Measurements from ENCODE around the gene EEF2KMT. TPM values are rescaled to one million over a fixed set of nuclear protein-coding genes. Genes with fewer than 3 reads are reported as not detected.
"Not testable (repeated sequence)": the region's sequence is repeated elsewhere in the genome, so short reads cannot be mapped to it uniquely, and the experiment has no call there.

Gene EEF2KMT
- total RNA-seq, 8 experiments from 2014 or later, result 6.7 to 29.8 (median 14.1) TPM

DNA sequence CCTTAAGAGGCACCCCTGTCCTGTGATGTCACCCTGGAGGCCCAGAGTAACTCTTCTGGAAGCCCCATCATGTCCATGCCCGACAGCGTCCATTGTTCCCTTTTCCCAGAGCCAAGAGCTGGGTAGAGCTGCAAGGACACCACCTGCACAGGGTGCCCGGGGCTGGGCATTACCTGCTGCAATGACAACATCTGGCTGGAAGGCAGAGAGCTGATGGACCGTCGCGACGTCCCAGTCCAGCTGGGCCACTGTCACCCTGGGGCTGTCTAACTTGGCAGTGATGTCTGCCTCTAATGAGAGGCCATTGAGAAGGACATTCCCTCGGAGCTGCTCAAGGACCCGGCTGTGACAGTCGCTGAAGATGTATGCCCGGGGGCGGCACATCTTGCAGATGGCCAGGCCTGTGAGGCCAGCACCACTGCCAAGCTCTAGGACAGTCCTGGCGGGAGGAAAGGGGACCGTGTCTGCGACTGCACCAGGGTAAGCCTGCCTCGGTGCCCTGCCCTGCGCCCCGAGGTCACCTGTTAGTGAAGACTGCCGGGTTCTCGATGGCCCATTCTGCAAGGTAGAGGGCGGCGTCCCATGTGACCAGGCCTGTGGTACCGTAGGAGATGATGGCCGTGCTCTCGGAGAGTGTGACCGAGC is 7.6 kb downstream of the EEF2KMT start:
- in situ Hi-C loops (cut with MboI; ENCODE audit: low pct_unique_long_range_greater_than_20kb in 2 of 9, low sequenced_read_pairs in 9 of 9, unreplicated experiment in 9 of 9); H3K27ac ChIP-seq; H3K4me1 ChIP-seq (replicated peaks in 1 of 2); H3K4me3 ChIP-seq; ATAC-seq (replicated peaks in 6 of 8): not testable (repeated sequence)
- 100% methylated on average over 3 of the region's 26 CpGs; no CpG with 5 or more reads in 9 of the 10 experiments for WGBS, 10 experiments

DNA sequence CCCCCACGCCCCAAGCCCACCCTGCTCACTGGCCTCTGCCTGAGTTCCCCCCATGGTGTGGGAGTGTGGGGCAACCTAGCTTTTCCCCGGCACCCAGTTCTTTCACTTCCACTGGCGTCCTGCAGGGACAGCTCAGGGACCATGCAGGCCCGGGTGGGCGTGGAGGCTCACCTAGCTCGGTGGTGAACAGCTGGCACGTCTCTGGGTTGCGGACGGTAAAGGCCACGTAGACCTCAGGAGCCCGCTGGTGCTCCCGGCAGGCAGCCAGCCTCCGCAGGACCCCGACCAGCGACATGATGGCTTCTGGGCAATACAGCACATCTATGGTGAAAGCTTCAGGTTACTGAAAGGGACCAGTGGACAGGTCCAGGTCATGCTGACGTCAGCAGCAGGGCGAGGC is 8.7 kb downstream of the EEF2KMT start:
- H3K4me1 ChIP-seq (replicated peaks in 1 of 2); H3K4me3 ChIP-seq; ATAC-seq (replicated peaks in 6 of 8); H3K27ac ChIP-seq; in situ Hi-C loops (cut with MboI; ENCODE audit: low pct_unique_long_range_greater_than_20kb in 2 of 9, low sequenced_read_pairs in 9 of 9, unreplicated experiment in 9 of 9): not testable (repeated sequence)
- 97% methylated on average over 10 of the region's 17 CpGs; no CpG with 5 or more reads in 9 of the 10 experiments for WGBS, 10 experiments

DNA sequence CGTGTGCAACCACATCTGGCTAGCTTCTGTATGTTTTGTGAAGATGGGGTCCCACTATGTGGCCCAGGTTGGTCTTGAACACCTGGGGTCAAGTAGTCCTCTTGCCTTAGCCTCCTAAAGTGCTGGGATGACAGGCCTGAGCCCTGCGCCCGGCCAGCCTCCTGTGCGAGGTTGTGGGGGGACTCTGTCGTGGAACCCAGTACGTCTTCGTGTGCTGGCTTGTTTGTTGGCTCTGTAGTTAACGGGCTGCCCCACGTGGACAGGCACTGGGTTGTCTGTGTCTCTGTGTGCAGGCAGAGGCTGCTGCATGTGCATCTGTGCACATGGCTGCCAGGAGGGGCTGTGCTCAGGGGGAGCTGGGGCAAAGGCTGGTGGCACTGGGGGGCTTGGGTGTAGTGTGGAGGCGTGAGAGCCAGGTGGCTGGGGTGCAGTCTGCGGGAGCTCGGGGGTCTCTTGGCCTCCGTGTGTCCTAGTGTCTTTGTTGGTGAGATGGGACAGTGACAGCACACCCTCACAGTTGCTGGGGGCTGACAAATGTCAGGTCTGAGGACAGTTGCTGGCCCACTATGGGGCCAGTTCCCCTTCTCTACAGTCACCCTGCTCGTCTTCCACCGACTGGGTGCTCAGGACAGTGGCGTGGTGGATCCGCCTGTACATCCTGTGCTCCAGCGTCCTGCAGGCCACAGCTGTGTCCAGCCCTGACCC is 9.4 kb downstream of the EEF2KMT start:
- H3K4me1 ChIP-seq (replicated peaks in 1 of 2); H3K4me3 ChIP-seq; H3K27ac ChIP-seq; in situ Hi-C loops (cut with MboI; ENCODE audit: low pct_unique_long_range_greater_than_20kb in 2 of 9, low sequenced_read_pairs in 9 of 9, unreplicated experiment in 9 of 9); ATAC-seq (replicated peaks in 6 of 8): not testable (repeated sequence)
- no CpG with 5 or more reads among the region's 18 CpGs for WGBS, 10 experiments

DNA sequence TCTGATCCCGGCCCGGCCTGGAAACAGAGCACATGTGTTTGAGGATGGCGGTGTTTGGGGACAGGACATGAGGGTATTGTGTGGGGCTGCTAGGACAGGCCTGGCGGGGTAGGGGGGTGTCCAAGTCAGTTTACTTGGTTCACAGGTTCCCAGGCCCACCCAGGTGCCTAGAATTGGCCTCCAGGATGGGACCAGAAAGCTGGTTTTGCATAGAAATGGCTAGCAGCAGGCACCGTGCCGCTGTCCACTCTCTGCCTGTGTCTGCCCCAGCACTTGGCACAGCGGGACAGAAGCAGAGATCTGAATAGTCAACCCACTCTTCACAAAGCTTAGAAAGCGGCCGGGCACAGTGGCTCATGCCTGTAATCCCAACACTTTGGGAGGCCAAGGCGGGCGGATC is 11.9 kb downstream of the EEF2KMT start:
- in situ Hi-C loops (cut with MboI; ENCODE audit: low pct_unique_long_range_greater_than_20kb in 2 of 9, low sequenced_read_pairs in 9 of 9, unreplicated experiment in 9 of 9); H3K27ac ChIP-seq; H3K4me1 ChIP-seq (replicated peaks in 1 of 2); ATAC-seq (replicated peaks in 6 of 8); H3K4me3 ChIP-seq: not testable (repeated sequence)
- WGBS, 10 experiments, result 80 to 100% (median 93%) methylated on average over 2 to 8 of the region's 11 CpGs; no CpG with 5 or more reads in 5 of the 10 experiments

DNA sequence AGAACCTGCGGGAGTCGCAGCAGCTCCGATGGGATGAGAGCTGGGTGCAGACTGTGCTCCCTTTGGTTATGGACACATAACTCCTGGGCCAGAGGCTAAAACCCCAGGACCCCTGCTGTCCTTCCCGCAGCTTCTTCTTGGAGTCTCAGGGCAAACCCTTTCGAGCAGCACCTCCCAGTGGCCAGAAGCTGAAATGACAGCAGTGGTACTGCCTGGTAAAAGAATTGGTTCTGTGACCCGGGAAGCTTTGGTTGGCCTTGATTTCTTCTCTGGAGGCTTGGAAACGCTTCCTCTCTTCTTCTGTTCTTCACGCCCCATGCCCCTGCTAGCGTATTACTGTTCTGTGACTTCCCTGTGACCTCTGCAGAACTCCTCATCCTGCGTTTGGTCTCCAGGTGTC is 12.8 kb downstream of the EEF2KMT start:
- WGBS, 10 experiments, result 40 to 86% (median 70%) methylated on average over 1 to 4 of the region's 10 CpGs; no CpG with 5 or more reads in 5 of the 10 experiments
- H3K4me3 ChIP-seq; H3K27ac ChIP-seq; in situ Hi-C loops (cut with MboI; ENCODE audit: low pct_unique_long_range_greater_than_20kb in 2 of 9, low sequenced_read_pairs in 9 of 9, unreplicated experiment in 9 of 9); ATAC-seq (replicated peaks in 6 of 8); H3K4me1 ChIP-seq (replicated peaks in 1 of 2): not testable (repeated sequence)

DNA sequence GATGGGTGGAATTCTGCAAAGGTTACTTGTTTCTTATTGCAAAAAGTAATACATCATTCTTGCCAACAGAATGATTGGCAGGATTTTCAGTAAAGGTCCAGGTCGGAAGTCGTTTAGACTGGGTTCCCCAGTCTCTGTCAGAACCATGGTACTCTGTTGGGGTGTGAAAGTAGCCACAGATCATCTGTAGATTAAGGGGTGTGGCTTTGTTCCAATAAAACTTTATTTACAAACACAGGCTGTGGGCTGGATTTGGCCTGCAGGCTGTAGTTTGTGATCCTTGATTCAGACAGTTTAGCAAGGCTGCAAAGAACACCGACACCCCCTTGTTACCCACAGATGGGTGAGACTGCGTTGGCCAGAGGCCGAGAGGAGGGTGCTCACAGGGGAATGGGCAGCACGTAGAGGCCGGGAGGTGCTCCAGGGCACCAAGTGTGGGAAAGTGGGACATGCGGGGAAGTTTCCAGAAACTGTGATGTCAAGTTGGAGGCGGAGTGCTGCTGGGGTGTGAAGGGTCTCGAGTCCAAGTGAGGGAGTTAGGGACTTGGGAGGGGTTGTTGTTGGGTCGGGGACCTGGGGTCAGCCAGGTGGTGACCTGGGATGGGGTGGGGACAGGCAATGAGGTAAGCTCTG is 13.4 kb downstream of the EEF2KMT start:
- H3K4me1 ChIP-seq (replicated peaks in 1 of 2); in situ Hi-C loops (cut with MboI; ENCODE audit: low pct_unique_long_range_greater_than_20kb in 2 of 9, low sequenced_read_pairs in 9 of 9, unreplicated experiment in 9 of 9); ATAC-seq (replicated peaks in 6 of 8); H3K27ac ChIP-seq; H3K4me3 ChIP-seq: not testable (repeated sequence)
- 81 to 100% methylated on average over 2 to 3 of the region's 11 CpGs; no CpG with 5 or more reads in 8 of the 10 experiments for WGBS, 10 experiments

DNA sequence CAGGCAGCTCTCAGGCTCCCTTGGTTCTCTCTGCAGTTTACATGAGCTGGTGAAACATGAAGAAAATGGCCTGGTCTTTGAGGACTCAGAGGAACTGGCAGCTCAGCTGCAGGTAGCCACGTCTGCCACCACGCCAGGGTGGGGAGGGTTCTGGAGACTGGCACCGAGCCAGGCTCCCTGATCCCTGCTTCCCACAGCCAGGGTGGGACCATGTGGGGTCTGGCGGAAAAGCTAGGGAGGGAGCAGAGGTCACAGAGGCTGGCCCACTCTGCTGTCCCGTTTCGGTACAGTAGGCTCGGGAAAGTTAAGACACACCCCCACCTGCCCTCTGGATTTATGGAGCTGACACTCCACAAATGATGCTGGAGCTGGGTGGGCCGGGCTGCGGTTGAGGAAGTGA is 13.9 kb downstream of the EEF2KMT start:
- H3K27ac ChIP-seq; in situ Hi-C loops (cut with MboI; ENCODE audit: low pct_unique_long_range_greater_than_20kb in 2 of 9, low sequenced_read_pairs in 9 of 9, unreplicated experiment in 9 of 9); H3K4me3 ChIP-seq; ATAC-seq (replicated peaks in 6 of 8); H3K4me1 ChIP-seq (replicated peaks in 1 of 2): not testable (repeated sequence)
- WGBS, 10 experiments, result 100% methylated on average over 2 of the region's 9 CpGs; no CpG with 5 or more reads in 9 of the 10 experiments

DNA sequence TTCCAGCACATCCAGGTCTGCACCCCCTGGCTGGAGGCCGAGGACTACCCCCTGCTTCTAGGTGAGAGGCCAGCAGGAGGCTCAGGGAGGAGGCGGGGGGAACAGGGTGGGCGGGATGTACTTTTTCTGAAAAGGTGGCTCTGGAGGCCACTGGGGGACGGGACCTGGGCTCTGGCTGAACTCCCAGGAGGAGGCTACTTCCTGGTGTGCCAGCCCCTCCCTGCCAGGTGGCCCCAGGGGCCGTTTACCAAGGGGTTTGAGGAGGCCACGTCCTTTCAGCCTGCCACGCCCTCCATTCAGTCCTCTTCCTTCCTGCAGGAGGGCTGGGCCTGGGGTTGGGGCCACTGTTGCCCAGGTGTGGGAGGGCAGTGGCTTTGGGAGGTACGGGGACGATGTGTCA is 16.6 kb downstream of the EEF2KMT start:
- no CpG with 5 or more reads among the region's 9 CpGs for WGBS, 10 experiments
- H3K4me3 ChIP-seq; H3K27ac ChIP-seq; in situ Hi-C loops (cut with MboI; ENCODE audit: low pct_unique_long_range_greater_than_20kb in 2 of 9, low sequenced_read_pairs in 9 of 9, unreplicated experiment in 9 of 9); ATAC-seq (replicated peaks in 6 of 8); H3K4me1 ChIP-seq (replicated peaks in 1 of 2): not testable (repeated sequence)

DNA sequence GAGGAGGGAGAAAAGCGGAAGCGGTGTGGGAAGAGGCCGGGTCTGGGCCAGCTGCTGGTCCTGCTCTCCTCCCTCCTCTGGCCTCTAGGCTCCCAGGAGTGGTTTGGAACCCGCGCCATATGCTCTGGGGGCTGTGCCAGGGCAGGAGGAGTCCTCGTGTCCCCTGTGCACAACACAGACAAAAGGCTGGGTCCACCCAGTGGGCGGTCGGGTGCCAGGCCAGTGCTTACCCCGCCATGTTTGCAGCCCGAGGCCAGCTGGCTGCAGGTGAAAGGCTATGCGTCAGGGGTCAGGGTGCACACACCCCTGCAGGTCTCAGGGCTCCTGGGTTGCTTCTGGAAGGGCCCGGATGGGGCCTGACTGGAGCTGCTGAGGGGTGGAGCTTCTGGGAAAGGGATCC is 17.1 kb downstream of the EEF2KMT start:
- in situ Hi-C loops (cut with MboI; ENCODE audit: low pct_unique_long_range_greater_than_20kb in 2 of 9, low sequenced_read_pairs in 9 of 9, unreplicated experiment in 9 of 9); H3K4me1 ChIP-seq (replicated peaks in 1 of 2); ATAC-seq (replicated peaks in 6 of 8); H3K27ac ChIP-seq; H3K4me3 ChIP-seq: not testable (repeated sequence)
- WGBS, 10 experiments, result 93% methylated on average over 3 of the region's 12 CpGs; no CpG with 5 or more reads in 9 of the 10 experiments

DNA sequence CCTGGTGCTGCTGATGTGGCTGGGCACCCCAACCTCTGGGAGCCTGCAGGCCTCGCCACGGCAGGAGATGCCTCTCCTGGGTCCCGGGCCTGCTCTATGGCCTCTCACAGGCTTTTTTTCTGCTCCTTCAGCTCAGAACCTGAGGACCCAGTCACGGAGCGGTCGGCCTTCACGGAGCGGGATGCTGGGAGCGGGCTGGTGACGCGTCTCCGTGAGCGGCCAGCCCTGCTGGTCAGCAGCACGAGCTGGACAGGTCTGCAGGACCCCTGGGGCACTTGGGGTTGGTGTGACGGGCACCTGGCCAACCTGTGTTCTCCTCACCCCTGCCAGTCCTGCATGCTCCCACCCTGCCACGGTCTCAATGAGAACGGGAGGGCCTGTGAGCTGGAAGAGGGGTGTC is 19.0 kb downstream of the EEF2KMT start:
- Histone ChIP-seq H3K4me1 (replicated peaks in 1 of 2) (no peaks in the 10 kb centered on the region), H3K27ac (no peak overlapping the region), H3K4me3 (no peak overlapping the region)
- in situ Hi-C loops (cut with MboI; ENCODE audit: low pct_unique_long_range_greater_than_20kb in 2 of 9, low sequenced_read_pairs in 9 of 9, unreplicated experiment in 9 of 9), result no loop called here
- no peak for ATAC-seq (replicated peaks in 6 of 8)
- 94% methylated on average over 6 of the region's 17 CpGs; no CpG with 5 or more reads in 9 of the 10 experiments for WGBS, 10 experiments

DNA sequence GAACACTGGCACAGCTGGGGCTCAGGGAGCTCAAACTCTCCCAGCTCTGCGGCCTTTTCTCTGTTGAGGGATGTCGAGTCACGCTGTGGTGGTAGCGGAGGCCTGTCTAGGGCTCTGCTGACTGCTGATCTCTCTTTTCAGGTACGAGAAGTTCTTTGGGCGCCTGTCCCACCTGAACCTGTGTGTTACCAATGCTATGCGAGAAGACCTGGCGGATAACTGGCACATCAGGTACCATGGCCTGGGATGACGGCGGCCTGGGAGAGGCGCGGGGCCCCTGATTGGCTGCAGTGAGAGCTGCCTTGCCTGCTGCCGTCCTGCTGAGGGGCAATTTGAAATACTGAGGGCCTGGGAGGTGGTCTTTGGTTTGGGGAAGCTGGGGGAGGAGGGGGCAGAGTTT is 20.3 kb downstream of the EEF2KMT start:
- Histone ChIP-seq H3K4me3 (no peak overlapping the region), H3K27ac (no peak overlapping the region), H3K4me1 (replicated peaks in 1 of 2) (peaks cover 4 to 5% of the 10 kb centered on the region in 2 donors)
- in situ Hi-C loops (cut with MboI; ENCODE audit: low pct_unique_long_range_greater_than_20kb in 2 of 9, low sequenced_read_pairs in 9 of 9, unreplicated experiment in 9 of 9), result no loop called here
- no peak for ATAC-seq (replicated peaks in 6 of 8)
- WGBS, 10 experiments, result 70 to 100% (median 100%) methylated on average over 1 to 4 of the region's 13 CpGs; no CpG with 5 or more reads in 4 of the 10 experiments

DNA sequence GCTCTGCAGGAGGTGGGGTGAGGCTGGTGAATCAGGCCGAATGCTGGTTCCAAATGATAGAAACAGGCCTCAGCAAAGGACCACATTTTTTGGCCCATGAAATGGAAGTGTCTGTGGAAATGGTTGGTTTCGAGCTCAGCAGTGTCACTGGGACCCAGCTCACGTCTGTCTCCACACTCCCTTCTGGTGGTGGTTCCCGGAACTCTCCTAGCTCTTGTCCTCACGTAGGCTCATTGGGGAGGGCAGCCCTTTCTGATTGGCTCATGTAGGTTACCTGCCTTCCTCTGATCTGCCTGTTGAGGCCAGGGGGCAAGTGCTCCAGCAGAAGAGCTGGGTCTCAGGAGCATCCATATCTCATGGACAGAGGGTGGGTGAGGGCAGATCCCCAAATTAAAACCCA is 22.0 kb downstream of the EEF2KMT start:
- H3K4me3 ChIP-seq, result no peak overlapping the region
- in situ Hi-C loops (cut with MboI; ENCODE audit: low pct_unique_long_range_greater_than_20kb in 2 of 9, low sequenced_read_pairs in 9 of 9, unreplicated experiment in 9 of 9), result no loop called here
- no peak for ATAC-seq (replicated peaks in 6 of 8)
- no peak overlapping the region for H3K27ac ChIP-seq
- peaks cover 5 to 7% of the 10 kb centered on the region in 2 donors for H3K4me1 ChIP-seq (replicated peaks in 1 of 2)
- 80 to 100% (median 100%) methylated on average over 1 to 2 of the region's 5 CpGs; no CpG with 5 or more reads in 7 of the 10 experiments for WGBS, 10 experiments

DNA sequence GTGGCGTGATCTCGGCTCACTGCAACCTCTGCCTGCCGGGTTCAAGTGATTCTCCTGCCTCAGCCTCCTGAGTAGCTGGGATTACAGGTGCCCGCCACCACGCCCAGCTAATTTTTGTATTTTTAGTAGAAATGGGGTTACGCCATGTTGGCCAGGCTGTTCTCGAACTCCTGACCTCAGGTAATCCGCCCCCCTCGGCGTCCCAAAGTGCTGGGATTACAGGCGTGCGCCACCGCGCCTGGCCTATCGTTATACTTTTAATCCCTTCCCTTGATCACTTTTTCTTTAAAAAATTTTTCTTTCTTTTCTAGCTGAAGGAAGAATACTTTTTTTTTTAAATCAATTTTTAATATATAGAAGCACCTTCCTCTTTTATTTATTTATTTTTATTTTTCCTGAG is 23.8 kb downstream of the EEF2KMT start:
- H3K27ac ChIP-seq; ATAC-seq (replicated peaks in 6 of 8); in situ Hi-C loops (cut with MboI; ENCODE audit: low pct_unique_long_range_greater_than_20kb in 2 of 9, low sequenced_read_pairs in 9 of 9, unreplicated experiment in 9 of 9); H3K4me1 ChIP-seq (replicated peaks in 1 of 2); H3K4me3 ChIP-seq: not testable (repeated sequence)
- WGBS, 10 experiments, result 88 to 100% (median 95%) methylated on average over 1 to 15 of the region's 15 CpGs
